K562 (cell line): Measurements from ENCODE around the gene B9D2.

Source experiments
- CREB3 ChIP-seq: fragments of 450-650 bp; conservative IDR thresholded peaks from 2 replicates; pipeline ENCODE4 v1.6.1; 2016; ENCODE audit warnings: missing genetic modification characterization, low read depth, mild to moderate bottlenecking, missing compliant biosample characterization, moderate library complexity
- CTCF ChIP-seq, 3 experiments: IDR thresholded peaks in 2 of 3; conservative IDR thresholded peaks in 1 of 3; 2 replicates each; pipeline ENCODE4 v1.5.1; 2011 to 2012; ENCODE audit warnings: low read length in 3 of 3, mild to moderate bottlenecking in 3 of 3, control low read depth in 2 of 3, improper control_type of control experiment in 1 of 3, inconsistent platforms in 1 of 3, low read depth in 1 of 3, mixed read lengths in 1 of 3, moderate library complexity in 1 of 3; ENCODE audit not compliant: insufficient read depth in 2 of 3
- EZH2 ChIP-seq: IDR thresholded peaks from 2 replicates; pipeline ENCODE4 v1.6.1; 2012; ENCODE audit warnings: low read depth, mild to moderate bottlenecking, inconsistent platforms, low read length, borderline replicate concordance
- HMG20B ChIP-seq: fragments of 250-450 bp; sonication (Bioruptor Pico); IDR thresholded peaks from 2 replicates; pipeline ENCODE4 v1.5.0; 2021; ENCODE audit warnings: mild to moderate bottlenecking
- MEF2A ChIP-seq: IDR thresholded peaks from 2 replicates; pipeline ENCODE4 v1.6.1; 2011; ENCODE audit warnings: low read depth, mild to moderate bottlenecking, low read length, moderate library complexity; ENCODE audit not compliant: control insufficient read depth
- NR2C1 ChIP-seq, 2 experiments: fragments of 450-650 bp; IDR thresholded peaks; 2 replicates each; pipeline ENCODE4 v1.6.1; 2017; ENCODE audit warnings: mild to moderate bottlenecking in 2 of 2, antibody characterized with exemption in 1 of 2, inconsistent platforms in 1 of 2, missing compliant biosample characterization in 1 of 2, missing genetic modification characterization in 1 of 2
- ZNF280B ChIP-seq: fragments of 250-450 bp; sonication (Bioruptor Pico); IDR thresholded peaks from 2 replicates; pipeline ENCODE4 v1.5.1; 2021; ENCODE audit warnings: mild to moderate bottlenecking
- ZNF398 ChIP-seq: fragments of 250-450 bp; sonication (Bioruptor Pico); IDR thresholded peaks from 2 replicates; pipeline ENCODE4 v1.8.0; 2021; ENCODE audit warnings: moderate library complexity, mild to moderate bottlenecking, inconsistent platforms

GRCh38 chr19:41332468-41332867 is 31.5 kb downstream of the B9D2 start:
- no peak for TF ChIP-seq MEF2A
- no peak for TF ChIP-seq EZH2
- no peak for TF ChIP-seq NR2C1 (IDR thresholded peaks at IDR 0.05)
- TF ChIP-seq NR2C1 (tag; IDR thresholded peaks at IDR 0.05): no peak
- TF ChIP-seq ZNF280B: no peak
- no peak for TF ChIP-seq ZNF398 (CRISPR knock-in tag)
- no peak for TF ChIP-seq CTCF (IDR thresholded peaks at IDR 0.05 in 2 of 3, conservative IDR thresholded peaks at IDR 0.05 in 1 of 3; ENCODE audit: insufficient read depth in 2 of 3, low read depth in 1 of 3, low read length in 3 of 3)
- no peak for TF ChIP-seq HMG20B (CRISPR knock-in tag)
- TF ChIP-seq CREB3 (tag): no peak
